HG03097 (cell line): Measurements from ENCODE around the gene PIK3R1.

Experiments used
- ATAC-seq: cut with Tn5 transposase; IDR thresholded peaks from one replicate; pipeline ENCODE4 v1.9.1; 2021; ENCODE audit not compliant: unreplicated experiment, low FRiP score

The PIK3R1 gene

GRCh38 chr5:68318955-68319705, 103.6 kb downstream of the PIK3R1 start:
- ATAC-seq: no peak

- no peak for ATAC-seq
Observed at GRCh38 chr5:68319706-68320412, 104.3 kb downstream of the PIK3R1 start.

DNA sequence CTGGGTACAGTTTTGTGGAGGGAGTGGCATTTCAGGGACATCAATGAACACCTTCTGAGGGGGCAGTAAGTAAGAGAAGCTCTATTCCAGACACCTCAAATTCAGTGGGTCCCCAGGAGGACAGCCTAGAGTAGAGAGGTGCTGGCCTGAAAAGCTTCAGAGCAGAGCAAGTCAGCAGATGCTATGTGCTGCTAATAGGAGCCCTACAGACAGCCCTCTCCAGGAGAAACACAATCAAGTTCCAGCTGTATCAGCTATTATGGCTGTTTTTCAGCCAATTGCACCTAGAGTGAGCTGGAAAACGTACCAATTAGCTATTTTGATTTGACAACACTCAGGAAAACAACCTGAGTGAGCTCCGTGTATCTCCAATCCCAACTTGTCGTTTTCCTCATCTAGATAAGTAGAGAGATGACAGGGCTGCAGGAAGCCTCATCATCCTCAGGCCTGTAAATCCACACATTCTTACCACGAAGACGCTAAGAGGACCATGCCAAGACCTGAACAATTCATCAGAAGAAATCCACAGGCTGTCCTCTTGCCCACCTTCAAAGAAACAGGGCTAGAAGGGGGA, 104.9 kb downstream of the PIK3R1 start:
- no peak for ATAC-seq

- ATAC-seq: no peak
Observed at GRCh38 chr5:68325065-68325580, 109.6 kb downstream of the PIK3R1 start.

- no peak for ATAC-seq
Observed at GRCh38 chr5:68329554-68330255, 114.1 kb downstream of the PIK3R1 start.

DNA sequence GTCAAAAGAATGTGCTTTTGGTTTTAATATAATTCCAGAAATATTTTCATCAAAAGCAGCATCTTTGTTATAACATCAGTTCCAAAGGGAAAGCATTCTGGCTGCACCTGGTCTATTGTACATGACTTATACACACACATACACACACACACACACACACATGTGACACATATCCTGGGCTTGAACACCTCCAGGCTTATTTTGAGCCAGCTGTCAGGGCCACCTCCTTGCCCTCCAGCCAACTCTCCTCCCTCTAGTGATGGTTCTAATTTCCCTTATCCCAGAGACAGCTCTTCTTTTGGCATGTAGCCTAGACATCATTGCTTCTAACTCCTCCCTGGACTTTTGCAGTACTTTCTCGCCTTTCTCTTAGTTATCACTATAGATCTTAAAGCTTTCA, 115.0 kb downstream of the PIK3R1 start:
- ATAC-seq: no peak

GRCh38 chr5:68331192-68332079, 115.9 kb downstream of the PIK3R1 start:
- no peak for ATAC-seq

DNA sequence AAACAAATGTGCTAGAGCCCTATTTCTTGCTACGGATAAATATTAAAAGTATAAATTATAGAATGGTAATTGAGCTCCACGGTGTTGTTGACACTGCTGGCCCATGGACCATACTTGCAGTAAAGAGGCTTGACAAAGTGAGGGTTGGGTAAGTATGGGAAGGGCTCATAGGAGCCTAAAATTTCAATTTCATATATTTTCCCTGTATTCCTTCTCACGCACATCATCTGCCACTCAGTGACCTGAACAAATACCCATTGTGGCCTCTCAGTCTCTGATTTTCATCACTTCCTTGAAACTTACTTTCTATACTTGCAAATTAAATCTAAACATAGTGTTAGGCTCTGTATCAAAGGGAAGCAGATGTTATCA, 116.5 kb downstream of the PIK3R1 start:
- no peak for ATAC-seq

GRCh38 chr5:68332556-68332955, 117.0 kb downstream of the PIK3R1 start:
- no peak for ATAC-seq

GRCh38 chr5:68333649-68334552, 118.3 kb downstream of the PIK3R1 start:
- no peak for ATAC-seq

DNA sequence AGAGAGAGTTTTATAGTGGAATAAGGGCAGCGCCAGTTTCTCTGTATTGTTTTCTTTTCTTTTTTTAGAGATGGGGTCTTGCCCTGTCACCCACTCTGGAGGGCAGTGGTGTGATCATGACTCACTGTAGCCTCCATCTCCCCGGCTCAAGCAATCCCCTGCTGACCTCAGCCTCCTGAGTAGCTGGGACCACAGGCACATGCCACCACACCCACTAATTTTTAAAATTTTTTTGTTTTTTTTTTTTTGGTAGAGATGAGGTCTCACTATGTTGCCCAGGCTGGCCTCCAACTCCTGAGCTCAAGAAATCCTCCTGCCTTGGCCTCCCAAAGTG, 119.0 kb downstream of the PIK3R1 start:
- ATAC-seq: no peak

- ATAC-seq: no peak
Observed at GRCh38 chr5:68335075-68335474, 119.5 kb downstream of the PIK3R1 start.

DNA sequence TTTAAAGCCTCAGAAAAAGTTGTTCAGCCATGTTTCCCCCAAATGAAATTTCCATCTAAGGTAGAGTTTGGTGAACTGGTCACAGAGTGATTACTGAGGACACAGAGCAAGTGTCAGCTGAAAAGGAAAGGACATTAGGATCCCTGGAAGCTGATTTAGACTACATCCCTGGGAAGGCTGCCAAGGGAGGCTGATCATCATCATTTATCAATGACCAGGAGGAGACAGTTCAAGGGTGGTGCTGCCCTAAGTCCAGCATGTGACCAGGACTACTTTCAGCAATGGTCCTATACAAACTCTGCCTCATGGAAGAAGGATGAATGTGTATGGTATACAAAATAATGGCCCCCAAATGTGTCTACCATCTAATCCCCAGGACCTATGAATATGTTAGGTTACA, 120.6 kb downstream of the PIK3R1 start:
- ATAC-seq: no peak

DNA sequence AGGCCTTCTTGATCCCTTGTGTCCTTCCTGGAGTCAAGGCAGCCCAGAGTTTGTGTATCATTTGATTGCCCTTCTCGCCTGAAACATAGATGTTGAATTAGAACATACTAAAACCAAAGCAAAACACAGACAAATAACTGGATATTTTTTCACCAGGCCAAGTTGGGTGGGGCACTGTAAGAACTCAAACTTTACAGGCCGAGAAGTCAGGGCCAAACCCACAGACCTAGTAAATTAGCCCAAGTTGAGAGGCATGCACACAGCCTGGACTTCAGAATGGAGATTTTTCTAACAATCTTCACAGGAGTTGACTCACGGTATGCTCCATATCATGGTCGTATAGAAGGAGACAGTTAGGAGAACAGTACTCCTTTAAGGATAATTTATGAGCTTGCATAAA, 121.7 kb downstream of the PIK3R1 start:
- ATAC-seq: no peak

GRCh38 chr5:68339921-68340321, 124.4 kb downstream of the PIK3R1 start:
- no peak for ATAC-seq

GRCh38 chr5:68341006-68341405, 125.5 kb downstream of the PIK3R1 start:
- ATAC-seq: no peak

DNA sequence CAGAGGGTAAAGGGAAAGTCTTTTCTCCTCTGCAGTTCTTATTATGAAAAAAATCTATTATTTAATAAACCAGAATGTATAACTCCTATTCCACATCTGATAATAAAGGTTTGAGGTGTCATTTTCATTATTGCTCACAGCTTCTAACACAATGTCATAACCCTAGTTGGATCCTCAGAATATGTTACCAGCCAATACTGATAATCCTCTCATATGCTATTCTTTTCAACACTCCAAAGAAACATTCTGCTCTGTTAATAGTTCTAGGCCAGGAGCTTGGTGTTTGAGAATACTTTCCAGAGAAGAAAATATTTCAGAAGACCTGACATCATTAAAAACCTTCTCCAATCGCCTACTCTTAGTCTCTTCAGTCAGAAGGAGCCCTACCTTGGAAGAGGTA, 127.1 kb downstream of the PIK3R1 start:
- ATAC-seq: no peak

GRCh38 chr5:68343421-68343826, 127.9 kb downstream of the PIK3R1 start:
- ATAC-seq: no peak

DNA sequence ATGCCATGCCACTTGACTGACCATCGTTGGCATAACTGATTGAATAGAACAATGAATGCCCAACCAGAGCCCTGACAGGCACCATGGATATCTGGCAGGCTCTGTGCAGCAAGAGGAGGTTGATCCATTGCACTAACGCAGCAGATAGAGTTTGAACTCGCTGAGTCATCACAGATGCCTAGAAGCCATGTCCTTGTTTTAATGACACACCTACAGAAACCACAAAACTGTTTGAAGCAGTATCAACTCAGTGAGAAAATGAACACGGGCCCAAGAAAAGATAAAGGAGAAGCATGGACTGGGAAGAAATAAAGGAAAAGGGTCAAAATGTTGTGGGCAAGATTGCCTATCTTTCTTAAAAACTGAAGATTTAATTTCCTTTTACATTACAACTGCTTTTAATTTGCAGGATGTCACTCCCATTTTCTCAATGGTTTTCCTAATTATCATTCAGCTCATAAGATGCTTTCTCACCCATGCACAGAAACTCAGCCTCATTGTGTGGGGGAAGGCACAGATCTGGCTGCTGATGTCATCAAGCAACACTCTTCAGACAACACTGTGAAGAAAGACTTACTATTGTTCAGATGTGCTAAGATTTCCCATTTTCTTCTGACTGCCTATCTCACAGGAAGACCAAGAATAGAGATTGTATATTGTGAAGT, 129.0 kb downstream of the PIK3R1 start:
- no peak for ATAC-seq
